ENCODE data around the gene ASB18. TPM values are rescaled to one million over a fixed set of nuclear protein-coding genes. Genes with fewer than 3 reads are reported as not detected.

The ASB18 gene
- total and polyA plus RNA-seq, 2 of the 8 experiments (the other 6 are each of a cell fraction or from before 2014, with no cell fraction given): not detected

DNA sequence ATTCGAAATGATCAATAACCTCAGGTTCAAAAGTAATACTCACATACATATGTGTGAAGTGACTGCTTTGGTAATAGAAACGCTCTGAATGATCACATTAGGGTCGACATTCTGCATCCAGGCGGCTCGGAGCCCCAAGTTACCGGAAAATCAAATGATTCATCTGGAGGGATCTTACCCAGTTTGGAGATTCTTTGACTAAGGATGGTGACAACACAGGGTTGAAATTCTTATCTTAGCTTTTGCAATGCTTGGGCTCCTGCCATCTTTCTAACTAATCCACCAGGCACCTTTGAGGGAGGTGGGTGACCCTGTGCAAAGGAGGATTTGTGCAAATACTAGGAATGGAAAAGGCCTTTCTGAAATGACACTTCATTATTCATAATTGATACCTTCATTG is 106.8 kb downstream of the ASB18 start (continued):
- TF ChIP-seq CHD1 (IDR thresholded peaks at IDR 0.05; ENCODE audit: low read depth, low read length) (no peak), BRCA1 (IDR thresholded peaks at IDR 0.05; ENCODE audit: low read depth, low read length) (no peak), NANOG (IDR thresholded peaks at IDR 0.05; ENCODE audit: insufficient read depth, low read depth, low read length, poor library complexity, severe bottlenecking) (no peak), EZH2 (IDR thresholded peaks at IDR 0.05; ENCODE audit: low read depth, low read length, severe bottlenecking) (no peak), SIRT6 (IDR thresholded peaks at IDR 0.05; ENCODE audit: low read length) (no peak), POLR2AphosphoS5 (IDR thresholded peaks at IDR 0.05; ENCODE audit: low read depth, low read length) (no peak), CTBP2 (IDR thresholded peaks at IDR 0.05; ENCODE audit: borderline replicate concordance, insufficient read depth, insufficient read length, low read length) (no peak)

Data from H1 (cell line).